ENCODE results near the gene GP5.

The GP5 gene

DNA sequence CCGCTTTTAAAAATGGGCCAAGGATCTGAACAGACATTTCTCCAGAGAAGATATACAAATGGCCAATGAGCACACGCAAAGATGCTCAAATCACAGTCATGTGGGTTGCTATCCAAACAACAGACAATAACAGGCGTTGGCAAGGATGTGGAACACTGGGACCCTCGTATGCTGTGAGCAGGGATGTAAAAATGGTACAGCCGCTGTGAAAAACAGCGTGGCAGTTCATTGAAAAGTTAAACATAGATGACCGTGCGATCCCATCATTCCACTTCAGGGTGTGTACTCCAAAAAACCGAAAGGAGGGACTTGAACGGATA lies 22.9 kb downstream of the GP5 start:
- no peak for DNase-seq (ENCODE audit: low spot score)

GRCh38 chr3:194375473-194376240 lies 23.4 kb downstream of the GP5 start:
- DNase-seq (ENCODE audit: low spot score) = no peak

DNA sequence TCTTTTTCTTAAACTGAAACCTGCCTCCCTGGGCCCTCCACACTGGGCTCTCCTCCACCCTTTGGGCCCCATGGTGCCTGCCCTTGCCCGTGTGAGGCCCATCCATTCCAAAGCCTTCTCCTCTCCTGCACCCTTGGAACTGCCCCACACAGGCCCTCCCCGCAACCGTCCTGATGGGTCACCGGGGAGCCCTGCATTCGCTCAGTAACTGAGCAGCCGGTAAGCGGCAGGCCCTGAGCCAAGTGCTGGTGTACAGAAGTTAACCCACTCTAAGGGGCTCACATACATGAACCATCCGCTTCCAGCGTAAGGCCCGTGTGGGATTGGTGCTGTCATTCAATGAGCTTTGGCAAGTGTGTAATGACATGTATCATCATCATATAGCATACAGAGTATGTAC lies 24.1 kb downstream of the GP5 start:
- DNase-seq (ENCODE audit: low spot score) = no peak

GRCh38 chr3:194373899-194374298 lies 25.2 kb downstream of the GP5 start:
- DNase-seq (ENCODE audit: low spot score) = no peak

- DNase-seq (ENCODE audit: low spot score) = no peak
Measured at GRCh38 chr3:194373028-194373427, 26.0 kb downstream of the GP5 start.

DNA sequence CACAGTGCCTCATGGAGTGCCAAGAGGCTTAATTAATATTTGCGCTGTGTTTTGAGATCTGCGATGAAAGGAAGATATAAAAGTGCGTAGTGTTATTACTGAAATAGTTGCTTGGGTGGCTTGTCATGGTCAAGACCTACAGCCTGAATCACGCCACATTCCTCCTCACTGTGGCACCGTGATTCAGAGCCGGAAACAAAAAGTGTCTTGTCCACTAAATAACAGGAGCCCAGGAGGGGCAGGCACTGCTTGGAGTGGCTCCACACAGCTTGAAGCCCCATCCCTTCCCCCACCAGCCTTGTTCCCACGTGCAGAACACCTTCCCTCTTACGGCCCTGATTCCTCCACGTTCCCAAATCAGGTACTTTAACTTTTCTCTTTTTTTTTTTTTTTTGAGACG lies 28.3 kb downstream of the GP5 start:
- DNase-seq (ENCODE audit: low spot score) = no peak

- DNase-seq (ENCODE audit: low spot score) = no peak
Measured at GRCh38 chr3:194369522-194370279, 29.4 kb downstream of the GP5 start, which contains the start of gene LRRC15. Gene LRRC15, minus strand, starts transcription at chr3:194369743. Its CDS starts 8,700 bp downstream, at chr3:194361043.

DNA sequence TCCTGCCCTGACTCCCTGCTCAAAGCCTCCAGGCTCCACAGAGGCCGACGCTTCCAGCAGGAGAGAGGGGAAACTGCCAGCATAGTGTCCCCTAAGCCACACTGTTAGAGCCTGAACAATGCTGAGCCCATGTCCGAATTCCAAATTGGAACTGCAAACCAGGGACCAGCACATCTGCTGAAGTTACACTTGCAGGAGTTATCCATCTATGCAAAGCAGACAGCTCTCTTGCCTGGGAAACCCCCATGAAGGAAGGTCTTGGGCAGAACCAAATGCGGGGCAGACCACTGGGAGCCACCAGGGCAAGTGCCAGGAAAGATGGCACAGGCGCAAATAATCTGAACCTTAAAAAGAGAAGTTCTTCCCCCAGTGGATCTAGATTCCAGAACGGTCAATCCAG lies 30.1 kb downstream of the GP5 start:
- no peak for DNase-seq (ENCODE audit: low spot score)

DNA sequence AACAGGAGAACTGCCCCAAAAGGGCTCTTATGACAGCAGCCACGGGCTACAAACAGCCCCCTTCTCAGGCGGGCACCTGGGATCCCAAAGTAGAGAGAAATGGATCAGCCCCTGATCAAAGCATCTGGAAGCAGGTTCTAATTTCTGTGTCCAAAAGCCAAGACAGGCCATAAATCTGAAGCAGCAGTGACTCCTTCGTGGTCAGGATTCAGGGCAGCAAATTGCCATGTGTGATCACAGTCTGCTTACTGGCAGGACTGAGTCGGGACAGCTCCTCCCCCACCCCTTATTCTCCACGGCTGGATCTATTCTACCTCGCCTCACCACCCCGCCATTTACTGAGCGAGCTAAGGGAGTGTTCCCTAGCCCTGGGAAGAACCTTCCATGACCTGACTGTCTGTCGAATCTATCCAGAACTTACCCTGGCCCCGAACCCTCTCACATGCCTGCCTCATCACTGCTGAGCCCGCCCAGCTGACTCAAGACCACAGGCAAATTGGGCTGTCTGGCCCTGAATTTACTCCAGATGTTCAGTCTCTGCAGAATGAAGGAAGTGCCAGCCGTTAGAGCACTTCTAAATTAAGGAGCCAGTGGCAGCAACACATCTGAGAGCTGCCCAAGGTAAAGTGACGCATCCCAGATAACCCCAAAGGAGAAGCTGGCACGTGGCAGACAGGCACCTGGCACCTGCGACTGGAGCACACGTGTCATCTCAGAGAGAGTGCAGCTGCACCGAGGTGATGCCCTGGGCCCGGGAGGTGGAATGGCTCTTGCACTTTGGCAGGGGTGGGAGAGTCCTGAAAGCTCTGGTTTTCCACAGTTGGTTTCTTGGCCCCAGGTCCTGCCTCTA lies 30.8 kb downstream of the GP5 start:
- no peak for DNase-seq (ENCODE audit: low spot score)

DNA sequence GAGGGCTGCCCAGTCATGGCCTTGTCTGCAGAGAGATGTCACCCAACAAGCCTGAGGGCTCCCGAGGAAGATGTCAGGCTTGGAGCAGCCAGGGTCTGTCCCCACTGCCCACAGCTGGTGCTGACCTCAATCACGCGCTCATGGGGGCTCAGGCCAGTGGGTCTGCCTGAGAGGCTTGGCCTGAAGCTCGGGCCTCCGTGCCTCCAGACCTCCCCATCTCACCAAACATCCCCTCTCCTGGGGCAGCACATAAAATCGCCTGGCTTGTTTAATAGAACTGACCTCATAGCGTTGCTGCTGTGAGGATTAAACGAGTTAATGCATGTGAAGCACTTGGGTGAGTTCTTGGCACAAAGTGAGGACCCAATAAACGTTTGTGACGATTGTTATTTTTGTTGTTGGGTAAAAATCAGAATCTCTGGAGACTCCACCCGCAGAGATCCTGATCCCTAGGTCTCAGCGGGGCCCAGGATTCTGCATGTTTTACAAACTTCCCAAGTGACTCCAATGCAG lies 33.0 kb downstream of the GP5 start:
- no peak for DNase-seq (ENCODE audit: low spot score)

DNA sequence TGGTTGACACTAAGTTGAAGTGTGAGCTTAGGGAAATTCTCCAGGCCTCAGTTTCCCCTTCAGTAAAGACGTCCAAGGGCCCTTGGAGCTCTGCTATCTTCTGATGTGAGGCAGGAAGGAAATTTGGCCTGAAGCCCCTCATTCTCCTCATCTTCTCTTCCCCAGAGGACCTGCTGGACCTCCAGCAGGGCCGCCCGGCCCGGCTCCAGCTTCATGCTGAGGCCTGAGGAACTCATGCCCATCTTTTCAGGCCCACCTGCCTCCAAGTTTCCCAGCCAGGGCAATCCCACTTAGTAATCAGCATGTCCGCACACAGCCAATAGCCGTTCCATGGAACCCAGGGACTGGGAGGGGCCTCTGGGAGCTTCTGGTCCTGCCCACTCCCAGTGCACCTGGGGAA lies 33.5 kb downstream of the GP5 start:
- no peak for DNase-seq (ENCODE audit: low spot score)

DNA sequence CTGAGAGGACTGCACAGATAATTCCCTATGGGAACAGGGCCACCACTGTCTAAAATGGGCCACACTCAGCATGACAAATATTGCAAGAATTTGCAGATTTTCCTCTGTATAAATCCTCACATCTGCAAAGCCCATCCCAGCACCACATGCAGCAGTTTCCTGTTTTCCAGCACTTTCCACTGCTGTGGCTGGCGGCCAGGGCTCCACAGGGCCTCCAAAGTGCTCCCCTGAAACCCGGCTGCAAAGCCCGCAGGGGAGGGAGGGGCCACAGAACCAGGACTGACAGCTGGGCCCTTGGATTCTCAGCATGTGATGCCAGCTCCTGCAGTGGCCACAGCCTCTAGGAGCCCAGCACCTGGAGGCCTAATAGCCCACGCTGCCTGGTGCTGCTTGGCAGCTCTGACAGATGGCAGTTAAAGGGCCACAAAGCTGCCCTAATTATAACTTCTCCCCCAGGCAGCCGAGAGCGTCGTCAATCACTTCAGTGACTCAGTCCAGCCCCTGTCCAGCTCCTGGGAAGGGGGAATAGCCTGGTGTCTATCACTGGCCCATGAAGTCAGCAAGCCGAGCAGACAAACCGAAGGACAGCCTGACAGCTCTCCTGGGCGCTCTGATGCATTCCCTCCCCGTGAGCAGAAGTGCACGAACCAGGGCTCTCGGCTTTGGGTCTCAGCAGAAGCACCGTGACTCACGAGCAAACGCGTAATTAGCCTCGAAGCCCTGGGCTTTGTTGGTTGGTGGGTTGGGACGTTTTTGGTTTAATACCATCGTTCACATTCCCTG lies 34.2 kb downstream of the GP5 start:
- peak; percentile 11 for DNase-seq (ENCODE audit: low spot score)

GRCh38 chr3:194364314-194364651 lies 34.8 kb downstream of the GP5 start:
- DNase-seq (ENCODE audit: low spot score) = no peak

GRCh38 chr3:194360568-194360967 lies 38.5 kb downstream of the GP5 start:
- no peak for DNase-seq (ENCODE audit: low spot score)

GRCh38 chr3:194357681-194358080 lies 41.4 kb downstream of the GP5 start:
- no peak for DNase-seq (ENCODE audit: low spot score)

DNA sequence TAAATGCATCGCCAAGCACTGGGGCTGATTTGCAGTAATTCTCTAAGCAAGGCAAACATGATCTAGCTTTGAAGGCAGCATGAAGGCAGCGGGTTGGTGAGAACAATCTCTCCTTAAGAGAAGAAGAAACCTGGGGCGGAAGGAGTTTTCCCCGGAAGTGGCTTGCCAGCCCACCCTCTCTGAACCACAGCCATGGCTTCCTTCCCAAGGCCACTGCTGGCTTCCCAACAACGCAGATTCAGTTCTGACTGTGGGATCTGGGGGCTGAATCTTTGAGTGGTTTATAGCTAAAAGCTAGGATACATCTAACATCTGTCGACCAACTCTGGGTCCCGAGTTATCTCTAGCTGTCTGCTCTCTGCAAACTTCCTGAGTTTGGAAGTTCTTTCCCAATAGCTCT lies 43.7 kb downstream of the GP5 start:
- no peak for DNase-seq (ENCODE audit: low spot score)

DNA sequence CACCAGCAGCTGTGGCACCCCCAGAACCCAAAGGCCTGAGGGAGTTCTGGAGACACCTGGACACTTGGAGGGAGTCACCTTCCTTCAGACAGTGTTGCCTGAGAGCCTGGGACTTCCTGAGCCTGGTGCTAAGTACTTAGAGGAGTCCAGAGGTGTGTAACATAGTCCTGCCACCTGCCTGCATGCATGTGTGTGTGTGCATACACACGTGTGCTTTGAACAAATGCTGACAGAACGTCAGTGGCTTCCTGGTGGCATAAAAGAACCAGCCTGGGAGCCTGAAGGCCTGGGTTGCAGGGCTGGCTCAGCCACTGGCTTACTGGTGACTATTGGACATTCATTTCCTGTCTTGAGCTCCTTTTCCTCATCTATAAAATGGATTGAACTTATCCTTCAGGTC lies 44.8 kb downstream of the GP5 start:
- DNase-seq (ENCODE audit: low spot score) = no peak

GRCh38 chr3:194352667-194353246 lies 46.3 kb downstream of the GP5 start:
- DNase-seq (ENCODE audit: low spot score) = no peak

DNA sequence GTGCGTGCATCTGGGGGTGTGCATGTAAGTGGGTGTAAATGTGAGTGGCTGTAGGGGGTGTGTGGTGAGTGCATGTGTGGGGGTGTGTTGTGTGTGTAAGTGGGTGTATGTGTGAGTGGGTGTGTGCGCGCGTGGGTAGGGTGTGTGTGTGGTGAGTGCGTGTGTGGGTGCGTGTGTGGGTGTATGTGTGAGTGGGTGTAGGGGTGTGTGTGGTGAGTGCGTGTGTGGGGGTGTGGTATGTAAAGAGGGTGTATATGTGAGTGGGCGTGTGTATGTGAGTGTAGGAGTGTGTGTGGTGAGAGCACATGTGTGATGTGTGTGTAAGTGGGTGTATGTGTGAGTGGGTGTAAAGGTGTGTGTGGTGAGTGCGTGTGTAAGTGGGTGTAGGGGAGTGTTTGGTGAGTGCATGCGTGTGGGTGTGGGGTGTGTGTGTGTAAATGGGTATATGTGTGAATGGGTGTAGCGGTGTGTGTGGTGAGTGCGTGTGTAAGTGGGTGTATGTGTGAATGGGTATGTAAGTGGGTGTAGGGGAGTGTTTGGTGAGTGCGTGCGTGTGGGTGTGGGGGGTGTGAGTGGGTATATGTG lies 47.0 kb downstream of the GP5 start:
- no peak for DNase-seq (ENCODE audit: low spot score)

GRCh38 chr3:194351080-194351672 lies 47.9 kb downstream of the GP5 start, which contains the start of gene CPN2:
Gene CPN2, minus strand, starts transcription at chr3:194351328. Its CDS starts 8,626 bp downstream, at chr3:194342702.
- no peak for DNase-seq (ENCODE audit: low spot score)

GRCh38 chr3:194350726-194351071 lies 48.4 kb downstream of the GP5 start:
- no peak for DNase-seq (ENCODE audit: low spot score)
